H1 (cell line): ENCODE results near the gene UBC. TPM values are rescaled to one million over a fixed set of nuclear protein-coding genes. Genes with fewer than 3 reads are reported as not detected.

ENCODE experiments used
- CTCF ChIA-PET: fragments of 300-600 bp; sonication (Branson Sonifier 250); formaldehyde crosslinking; loops from one replicate; lab custom pipeline; 2021; ENCODE audit not compliant: partially characterized antibody; lab: Charles Lee
- POLR2A ChIA-PET: fragments of 300-600 bp; sonication (Branson Sonifier 250); formaldehyde crosslinking; loops from one replicate; lab custom pipeline; 2021; ENCODE audit warnings: inconsistent platforms; ENCODE audit not compliant: partially characterized antibody; lab: Charles Lee
- DNase-seq, 2 experiments: peaks; one replicate each; pipeline versions ENCODE4 v3.0.0 to v3.0.0-alpha.2; 2010 to 2022; ENCODE audit warnings: low spot score in 2 of 2, low read depth in 1 of 2, mixed read lengths in 1 of 2
- FAIRE-seq: peaks from 2 replicates; lab custom pipeline; 2011; peaks lifted over from hg19 to GRCh38; lab: Jason Lieb, UNC
- H2AFZ ChIP-seq: 2 replicates; pipeline ENCODE4 v1.8.1; 2012; ENCODE audit warnings: low read length, inconsistent platforms
- H2AK5ac ChIP-seq: 2 replicates; pipeline ENCODE4 v1.6.1; 2013; ENCODE audit warnings: low read depth, low read length
- H2BK120ac ChIP-seq: replicated peaks from 2 replicates; pipeline ENCODE3; 2013; ENCODE audit warnings: low read depth, low read length, inconsistent platforms
- H2BK12ac ChIP-seq: 2 replicates; pipeline ENCODE4 v1.6.1; 2013; ENCODE audit warnings: low read depth, low read length
- H2BK15ac ChIP-seq: 2 replicates; pipeline ENCODE4 v1.6.1; 2013; ENCODE audit warnings: low read length
- H2BK20ac ChIP-seq: 2 replicates; pipeline ENCODE4 v1.6.1; 2013; ENCODE audit warnings: low read length
- H2BK5ac ChIP-seq: 2 replicates; pipeline ENCODE4 v1.6.1; 2013; ENCODE audit warnings: low read depth, low read length
- H3K14ac ChIP-seq: 2 replicates; pipeline ENCODE4 v1.6.1; 2013; ENCODE audit warnings: inconsistent platforms; ENCODE audit not compliant: insufficient read length
- H3K18ac ChIP-seq: 2 replicates; pipeline ENCODE4 v1.6.1; 2013; ENCODE audit warnings: low read length; ENCODE audit errors: extremely low read depth
- H3K23ac ChIP-seq: 2 replicates; pipeline ENCODE4 v1.6.1; 2013; ENCODE audit warnings: inconsistent platforms; ENCODE audit not compliant: insufficient read length
- H3K23me2 ChIP-seq: 2 replicates; pipeline ENCODE4 v1.6.1; 2013; ENCODE audit warnings: low read depth, low read length
- H3K27ac ChIP-seq: 2 replicates; pipeline ENCODE4 v1.6.1; 2011; ENCODE audit warnings: low read depth, low read length, inconsistent platforms
- H3K27me3 ChIP-seq, 4 experiments: replicated peaks in 1 of 4; 1 replicate in 1 of 4; 2 replicates in 3 of 4; pipeline versions ENCODE4 v1.6.1 to v1.8.1; 2011 to 2013; ENCODE audit warnings: low read length in 3 of 4, mild to moderate bottlenecking in 3 of 4, inconsistent platforms in 2 of 4, mixed read lengths in 2 of 4, moderate library complexity in 1 of 4; ENCODE audit not compliant: control insufficient read depth in 3 of 4, insufficient read depth in 3 of 4; ENCODE audit errors: extremely low read depth in 1 of 4
- H3K36me3 ChIP-seq, 4 experiments: 2 replicates each; pipeline versions ENCODE4 v1.6.1 to v1.8.1; 2011 to 2013; ENCODE audit warnings: mild to moderate bottlenecking in 4 of 4, low read length in 3 of 4, moderate library complexity in 2 of 4, control low read depth in 1 of 4, inconsistent platforms in 1 of 4; ENCODE audit not compliant: insufficient read depth in 4 of 4, control insufficient read depth in 2 of 4
- H3K4ac ChIP-seq: replicated peaks from 2 replicates; pipeline ENCODE3; 2013; ENCODE audit warnings: low read length, low read depth, mixed read lengths, inconsistent platforms; ENCODE audit not compliant: insufficient read length
- H3K4me1 ChIP-seq, 4 experiments: replicated peaks in 1 of 4; 1 replicate in 1 of 4; 2 replicates in 3 of 4; pipeline versions ENCODE4 v1.6.1 to v1.8.1; 2011 to 2013; ENCODE audit warnings: low read length in 3 of 4, inconsistent platforms in 2 of 4, mixed read lengths in 1 of 4; ENCODE audit not compliant: insufficient read depth in 4 of 4, control insufficient read depth in 3 of 4
- H3K4me2 ChIP-seq, 2 experiments: 2 replicates each; pipeline versions ENCODE4 v1.6.1 to v1.8.1; 2011 to 2013; ENCODE audit warnings: low read depth in 2 of 2, low read length in 2 of 2, control low read depth in 1 of 2, inconsistent platforms in 1 of 2, mild to moderate bottlenecking in 1 of 2; ENCODE audit not compliant: insufficient read depth in 1 of 2
- H3K4me3 ChIP-seq, 4 experiments: fragments of 200-600, 300-600 bp in 1 of 4; sonication (generic), shearing (Covaris generic), sonication (Bioruptor Twin) in 1 of 4; 2 replicates each; pipeline versions ENCODE4 v1.5.1 to v1.8.1; 2011 to 2016; ENCODE audit warnings: low read length in 4 of 4, low read depth in 3 of 4, control low read depth in 2 of 4, inconsistent platforms in 2 of 4, mild to moderate bottlenecking in 2 of 4, mixed read lengths in 1 of 4, moderate library complexity in 1 of 4; ENCODE audit not compliant: insufficient read depth in 2 of 4; ENCODE audit errors: extremely low read depth in 1 of 4
- H3K56ac ChIP-seq: replicated peaks from 2 replicates; pipeline ENCODE3; 2013; ENCODE audit warnings: low read depth, mild to moderate bottlenecking, mixed read lengths, low read length, inconsistent platforms; ENCODE audit not compliant: insufficient read length
- H3K79me1 ChIP-seq: 2 replicates; pipeline ENCODE4 v1.6.1; 2013; ENCODE audit warnings: low read depth, low read length, control low read depth
- H3K79me2 ChIP-seq, 2 experiments: 2 replicates each; pipeline versions ENCODE4 v1.6.1 to v1.8.1; 2012 to 2013; ENCODE audit warnings: low read length in 2 of 2, mild to moderate bottlenecking in 2 of 2, inconsistent platforms in 1 of 2; ENCODE audit not compliant: insufficient read depth in 2 of 2, control insufficient read depth in 1 of 2
- H3K9ac ChIP-seq, 4 experiments: replicated peaks in 1 of 4; 1 replicate in 1 of 4; 2 replicates in 3 of 4; pipeline versions ENCODE4 v1.6.1 to v1.8.1; 2011 to 2013; ENCODE audit warnings: low read depth in 3 of 4, low read length in 3 of 4, control low read depth in 2 of 4, mild to moderate bottlenecking in 2 of 4, moderate library complexity in 2 of 4, inconsistent platforms in 1 of 4; ENCODE audit errors: extremely low read depth in 1 of 4
- H3K9me3 ChIP-seq, 2 experiments: 2 replicates each; pipeline versions ENCODE4 v1.6.1 to v1.8.1; 2012 to 2013; ENCODE audit warnings: mild to moderate bottlenecking in 2 of 2, moderate library complexity in 2 of 2, control low read depth in 1 of 2, inconsistent platforms in 1 of 2, low read depth in 1 of 2, low read length in 1 of 2, mixed read lengths in 1 of 2; ENCODE audit not compliant: insufficient read depth in 2 of 2
- H4K20me1 ChIP-seq, 2 experiments: replicated peaks in 1 of 2; 2 replicates each; pipeline versions ENCODE3 to v1.8.1; 2011 to 2013; ENCODE audit warnings: inconsistent platforms in 2 of 2, low read length in 2 of 2, mild to moderate bottlenecking in 1 of 2; ENCODE audit not compliant: insufficient read depth in 2 of 2, control insufficient read depth in 1 of 2
- H4K5ac ChIP-seq: 2 replicates; pipeline ENCODE4 v1.6.1; 2013; ENCODE audit warnings: low read length, low read depth, mixed read lengths, inconsistent platforms; ENCODE audit not compliant: insufficient read length
- H4K8ac ChIP-seq: 2 replicates; pipeline ENCODE4 v1.8.0; 2013; ENCODE audit warnings: mild to moderate bottlenecking, moderate library complexity, low read length, inconsistent platforms; ENCODE audit not compliant: insufficient read depth; ENCODE audit errors: extremely low read depth
- H4K91ac ChIP-seq: replicated peaks from 2 replicates; pipeline ENCODE3; 2013; ENCODE audit warnings: low read length, mixed read lengths, inconsistent platforms; ENCODE audit not compliant: insufficient read length
- MAX ChIP-seq: IDR thresholded peaks from 2 replicates; pipeline ENCODE4 v1.6.1; 2012; ENCODE audit warnings: inconsistent platforms
- YY1 ChIP-seq: IDR thresholded peaks from 2 replicates; pipeline ENCODE4 v1.6.1; 2011; ENCODE audit warnings: low read depth, mild to moderate bottlenecking, low read length
- ZNF274 ChIP-seq: IDR thresholded peaks from 2 replicates; pipeline ENCODE4 v1.7.0; 2012; ENCODE audit warnings: low read length, borderline replicate concordance; ENCODE audit errors: extremely low read depth
- WGBS, 2 experiments: shearing (Covaris generic) in 1 of 2; methylation state at CpG; one replicate each; pipeline versions ENCODE4 v1.1.6 to v1.1.7; 2013 to 2015; ENCODE audit warnings: low lambda C conversion rate in 2 of 2, mixed read lengths in 2 of 2, inconsistent platforms in 1 of 2, low coverage in 1 of 2, missing lambda C conversion rate in 1 of 2; ENCODE audit not compliant: insufficient replicate concordance in 2 of 2, insufficient coverage in 1 of 2, insufficient read length in 1 of 2; ENCODE audit errors: extremely low coverage in 1 of 2, missing lambda C conversion rate in 1 of 2; 5-methylcytosine and 5-hydroxymethylcytosine counted together
- polyA plus RNA-seq, 7 experiments: library from polyadenylated mRNA; depleted of rRNA in 3 of 7; stranded (reverse) in 5 of 7; unstranded in 2 of 7; fragments of >200 nt in 5 of 7; fragments of 200-250 nt in 2 of 7; gene quantifications; 1 replicate in 5 of 7; 2 replicates in 1 of 7; 4 replicates in 1 of 7; pipeline versions ENCODE4 v1.2.1 to v1.2.3, GENCODE V29; 2011 to 2013; ENCODE audit warnings: missing spikeins in 2 of 7, mixed read lengths in 2 of 7
- total RNA-seq: library from RNA; stranded (reverse); fragmentation: NEBNext Ultra II Directional; extraction: Animal tissue kit (Norgen Biotek cat#: 25700); gene quantifications from 2 replicates; pipeline ENCODE4 v1.2.1, GENCODE V29; 2021

Gene UBC
- total and polyA plus RNA-seq, 2 of the 8 experiments (the other 6 are each of a cell fraction or from before 2014, with no cell fraction given) = 559 to 749 TPM

- Histone ChIP-seq H3K4me1 (peaks cover 11 to 34% (median 24%) of the 10 kb centered on the region in 4 experiments), H3K4me2 (peak overlapping the region; percentile 95 to 99), H4K8ac (no peak overlapping the region), H3K9ac (peak overlapping the region in 3 of 4 experiments; percentile 14 to 51 (median 47); a peak in 4 of 7 replicates), H3K9me3 (no peaks in the 10 kb centered on the region), H3K4me3 (peak overlapping the region; percentile 20 to 58 (median 40); a peak in 5 of 8 replicates), H2BK120ac (peak overlapping the region; percentile 89), H2BK5ac (peak overlapping the region; percentile 93; the same call in 1 of the 2 replicates), H3K79me1 (no peaks in the 10 kb centered on the region), H4K91ac (peak overlapping the region; percentile 63), H4K5ac (peak overlapping the region; percentile 74), H2BK12ac (peak overlapping the region; percentile 85), H3K18ac (peak overlapping the region; percentile 55; the same call in 1 of the 2 replicates), H2BK20ac (peak overlapping the region; percentile 97; the same call in 1 of the 2 replicates)
- DNase-seq = no peak
- WGBS, 2 experiments = 50% methylated on average over 4 of the region's 4 CpGs; no CpG with 5 or more reads in 1 of the 2 experiments
- POLR2A ChIA-PET = interaction anchor here (2.0 to 11.9 kb wide), 3 partner anchors 11 to 15 kb away, joined by 7 to 250 read pairs (median 36); no protein-coding TSS in a partner anchor
- TF ChIP-seq MAX = peak; percentile 55
- no peak for TF ChIP-seq ZNF274
- TF ChIP-seq YY1 = 0 out of 2 replicates have a peak, but pooled peaks have one; percentile 41
- TF ChIP-seq, all 59 proteins: peak for 2
- H3K4ac ChIP-seq = peak overlapping the region; percentile 4
- H2BK15ac ChIP-seq = peak overlapping the region; percentile 50; the same call in 1 of the 2 replicates
- H2AK5ac ChIP-seq = peak overlapping the region; percentile 28; the same call in 1 of the 2 replicates
- no peak overlapping the region for H3K23ac ChIP-seq
- H3K27ac ChIP-seq = peak overlapping the region; percentile 81
- no peaks in the 10 kb centered on the region for H3K36me3 ChIP-seq
- H2AFZ ChIP-seq = peak overlapping the region; percentile 84; the same call in 1 of the 2 replicates
- no peak overlapping the region for H3K14ac ChIP-seq
- CTCF ChIA-PET = interaction anchor here (1.1 to 8.5 kb wide), 3 partner anchors 14 to 69 kb away, joined by 4 to 86 read pairs (median 41); no protein-coding TSS in a partner anchor
- H3K56ac ChIP-seq = peak overlapping the region; percentile 14
- H3K23me2 ChIP-seq = peaks cover 9% of the 10 kb centered on the region
- no peaks in the 10 kb centered on the region for H3K79me2 ChIP-seq
- H3K27me3 ChIP-seq = no peaks in the 10 kb centered on the region
- no peaks in the 10 kb centered on the region for H4K20me1 ChIP-seq
- FAIRE-seq = no peak
Observed at GRCh38 chr12:124920353-124920935, 6.0 kb upstream of the UBC start.
